HG02642 (cell line): ENCODE data around the gene TENM4.
"Not testable (repeated sequence)": the region's sequence is repeated elsewhere in the genome, so short reads cannot be mapped to it uniquely, and the experiment has no call there.

ENCODE experiments used
- ATAC-seq: cut with Tn5 transposase; IDR thresholded peaks from one replicate; pipeline ENCODE4 v1.9.1; 2021; ENCODE audit warnings: mild to moderate bottlenecking; ENCODE audit not compliant: unreplicated experiment, poor library complexity

The TENM4 gene

GRCh38 chr11:79011357-79011756 is 429.5 kb downstream of the TENM4 start:
- no peak for ATAC-seq

GRCh38 chr11:79007771-79008402 is 432.9 kb downstream of the TENM4 start:
- no peak for ATAC-seq

- ATAC-seq = no peak
These were observed 434.0 kb downstream of the TENM4 start for GRCh38 chr11:79006854-79007253.

DNA sequence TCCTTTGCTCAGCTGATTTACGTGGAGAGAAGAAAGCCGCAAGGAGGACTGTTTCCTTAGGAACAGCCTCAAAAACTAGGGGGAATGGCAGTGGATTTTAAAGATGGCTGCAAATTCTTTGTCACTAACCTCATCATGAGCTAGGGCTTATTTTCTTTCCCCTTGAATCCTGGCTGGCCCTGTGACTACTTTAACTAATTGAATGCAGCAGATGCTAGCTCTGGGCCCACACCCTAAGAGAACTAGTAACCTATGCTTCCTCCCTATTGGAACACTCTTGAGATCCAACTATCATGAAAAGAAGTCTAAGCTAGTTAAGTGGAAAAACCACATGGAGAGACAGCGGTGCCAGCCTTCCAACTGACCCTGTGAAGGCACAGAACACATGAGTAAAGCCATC is 444.8 kb downstream of the TENM4 start:
- no peak for ATAC-seq

DNA sequence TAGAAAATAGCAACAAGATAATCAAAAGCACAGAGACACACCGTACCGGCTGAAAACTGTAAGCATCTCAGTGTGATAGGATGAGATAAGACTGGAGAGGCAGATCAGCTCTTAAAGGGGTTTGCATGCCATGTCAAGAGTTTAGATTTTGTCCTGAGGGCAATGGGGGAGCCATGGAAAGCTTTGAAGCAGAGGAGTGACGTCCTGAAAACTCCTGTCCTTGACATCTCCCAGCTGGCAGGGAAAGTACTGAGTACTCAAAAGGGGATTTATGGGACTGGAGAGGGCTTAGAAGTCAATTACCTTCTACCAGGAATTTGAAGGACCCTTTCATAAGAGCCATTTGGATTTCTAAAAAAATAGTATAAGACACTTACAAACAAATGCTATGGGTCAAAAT is 445.7 kb downstream of the TENM4 start:
- no peak for ATAC-seq

DNA sequence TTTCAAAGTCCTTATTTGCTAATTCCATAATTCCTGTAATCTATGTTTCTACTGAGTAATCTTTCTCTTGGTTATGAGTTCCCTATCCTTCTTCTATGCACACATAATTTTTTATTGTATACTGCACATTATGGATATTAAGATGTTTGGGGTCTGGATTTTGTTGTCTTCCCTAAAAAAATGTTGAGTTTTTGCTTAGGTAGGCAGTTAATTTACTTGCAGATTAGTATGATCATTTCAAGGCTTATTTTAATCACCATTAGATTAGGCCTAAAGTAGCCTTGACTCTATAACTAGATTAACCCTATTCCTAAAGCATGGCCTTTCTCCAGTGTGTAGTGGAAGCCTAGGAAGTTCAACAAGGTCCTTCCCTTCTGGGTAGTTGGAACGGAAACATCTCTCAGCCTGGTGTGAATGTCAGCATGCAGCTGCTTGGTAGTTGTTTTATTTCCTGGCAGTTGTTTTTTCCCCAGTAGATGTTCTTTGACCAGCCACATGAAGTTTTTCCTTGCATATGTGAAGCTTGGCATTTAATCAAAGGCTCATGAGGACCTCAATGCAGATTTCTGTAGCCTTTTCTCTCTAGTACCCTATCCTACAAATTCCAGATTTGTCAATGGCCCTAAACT is 446.9 kb downstream of the TENM4 start:
- no peak for ATAC-seq

- no peak for ATAC-seq
These were observed 449.1 kb downstream of the TENM4 start for GRCh38 chr11:78991681-78992080.

DNA sequence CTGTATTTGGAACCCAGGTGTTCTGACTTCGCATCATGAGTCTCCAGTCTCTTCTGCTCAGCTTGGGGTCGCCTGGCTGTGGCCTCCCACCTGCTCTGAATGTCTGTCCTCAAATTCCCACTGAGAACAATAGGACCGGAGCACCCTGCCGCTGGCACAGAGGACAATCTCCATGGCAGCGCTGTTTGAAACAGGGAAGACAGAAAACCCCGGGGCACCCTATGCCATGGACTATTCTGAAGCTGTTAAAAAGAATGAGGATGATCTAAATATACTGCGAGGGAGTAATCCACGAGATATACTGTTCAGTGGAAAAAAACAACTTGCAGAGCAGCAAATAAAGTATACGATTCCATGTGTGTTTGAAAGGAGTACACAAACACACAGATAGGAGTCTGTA is 450.6 kb downstream of the TENM4 start:
- no peak for ATAC-seq

GRCh38 chr11:78987748-78988147 is 453.1 kb downstream of the TENM4 start:
- no peak for ATAC-seq

DNA sequence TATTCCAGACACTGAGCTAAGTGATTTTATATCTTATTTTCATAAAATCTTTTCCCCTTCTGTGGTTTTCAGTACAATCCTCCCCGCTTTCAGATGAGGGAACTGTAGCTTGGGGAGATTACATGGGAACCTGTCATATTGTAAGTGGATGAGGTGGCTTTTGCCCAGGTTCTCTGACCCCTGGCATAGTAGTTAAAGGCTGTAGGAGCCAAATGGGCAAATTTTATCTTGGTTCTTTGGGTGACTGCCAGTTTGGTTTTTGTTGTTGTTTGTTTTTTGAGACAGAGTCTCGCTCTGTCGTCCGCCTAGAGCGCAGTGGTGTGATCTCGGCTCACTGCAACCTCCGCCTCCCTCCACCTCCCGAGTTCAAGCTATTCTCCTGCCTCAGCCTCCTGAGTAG is 454.5 kb downstream of the TENM4 start:
- no peak for ATAC-seq

GRCh38 chr11:78985663-78986062 is 455.2 kb downstream of the TENM4 start:
- ATAC-seq = no peak

GRCh38 chr11:78982473-78982872 is 458.4 kb downstream of the TENM4 start:
- ATAC-seq = no peak

DNA sequence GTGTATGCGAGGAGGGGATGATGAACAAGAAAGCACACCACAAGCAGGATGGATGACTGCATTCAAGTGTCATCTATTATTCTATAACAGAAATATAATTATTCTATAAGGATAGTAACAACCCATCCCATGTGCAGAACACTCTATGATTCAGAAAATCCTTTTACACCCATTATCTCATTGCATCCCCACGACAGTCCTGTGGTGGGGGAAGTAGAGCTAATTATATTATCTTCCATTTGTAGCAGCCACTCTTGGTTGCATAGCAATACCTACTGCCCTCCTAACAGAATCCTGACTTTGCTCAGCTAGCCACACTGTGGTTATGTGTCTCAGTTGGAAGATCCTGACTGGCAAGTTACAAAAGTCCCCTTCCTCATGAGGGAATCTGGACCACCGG is 459.7 kb downstream of the TENM4 start:
- no peak for ATAC-seq

- ATAC-seq = no peak
These were observed 462.0 kb downstream of the TENM4 start for GRCh38 chr11:78978831-78979230.

DNA sequence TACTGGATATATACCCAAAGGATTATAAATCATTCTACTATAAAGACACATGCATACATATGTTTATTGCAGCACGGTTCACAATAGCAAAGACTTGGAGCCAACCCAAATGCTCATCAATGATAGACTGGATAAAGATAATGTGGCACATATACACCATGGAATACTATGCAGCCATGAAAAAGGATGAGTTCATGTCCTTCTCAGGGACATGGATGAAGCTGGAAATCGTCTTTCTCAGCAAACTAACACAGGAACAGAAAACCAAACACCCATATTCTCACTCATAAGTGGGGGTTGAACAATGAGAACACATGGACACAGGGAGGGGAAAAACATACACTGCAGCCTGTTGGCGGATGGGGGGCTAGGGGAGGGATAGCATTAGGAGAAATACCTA is 463.0 kb downstream of the TENM4 start:
- ATAC-seq = not testable (repeated sequence)

DNA sequence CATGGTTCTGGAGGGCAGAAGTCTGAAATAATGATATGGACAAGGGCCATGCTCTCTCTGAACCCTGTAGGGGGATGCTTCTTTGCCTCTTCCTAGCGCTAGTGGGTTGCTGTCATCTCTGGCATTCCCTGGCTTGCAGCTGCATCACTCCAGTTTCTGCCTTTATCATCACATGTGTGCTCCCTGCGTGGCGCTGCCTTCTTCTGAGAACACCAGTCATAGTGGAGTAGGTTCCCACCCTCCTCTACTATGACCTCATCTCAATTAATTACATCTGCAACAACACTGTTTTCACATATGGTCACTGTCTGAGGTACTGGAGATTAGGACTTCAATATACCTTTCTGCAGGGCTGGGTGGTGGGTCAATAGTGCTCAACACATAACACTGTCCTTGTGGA is 463.8 kb downstream of the TENM4 start:
- no peak for ATAC-seq

- ATAC-seq = no peak
These were observed 465.7 kb downstream of the TENM4 start for GRCh38 chr11:78975081-78975480.

DNA sequence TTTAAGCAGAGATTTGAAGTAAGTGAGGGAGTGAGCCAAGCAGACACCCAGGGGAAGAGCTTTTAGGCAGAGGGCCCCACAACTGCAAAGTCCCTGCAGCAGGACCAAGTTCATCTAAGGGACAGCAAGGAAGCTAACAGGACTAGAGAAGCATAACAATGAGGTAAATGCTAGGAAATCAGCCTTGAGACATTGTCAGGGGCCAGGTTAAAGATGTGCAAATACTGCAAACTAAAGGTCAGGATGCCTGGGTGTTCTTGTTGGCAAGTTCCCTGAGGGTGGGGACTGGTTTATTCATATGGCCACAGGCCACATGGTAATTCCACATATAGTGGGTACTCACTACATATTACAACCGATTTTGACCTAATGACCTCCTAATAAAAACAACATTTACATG is 467.0 kb downstream of the TENM4 start:
- ATAC-seq = no peak

- no peak for ATAC-seq
These were observed 468.2 kb downstream of the TENM4 start for GRCh38 chr11:78972590-78972989.

DNA sequence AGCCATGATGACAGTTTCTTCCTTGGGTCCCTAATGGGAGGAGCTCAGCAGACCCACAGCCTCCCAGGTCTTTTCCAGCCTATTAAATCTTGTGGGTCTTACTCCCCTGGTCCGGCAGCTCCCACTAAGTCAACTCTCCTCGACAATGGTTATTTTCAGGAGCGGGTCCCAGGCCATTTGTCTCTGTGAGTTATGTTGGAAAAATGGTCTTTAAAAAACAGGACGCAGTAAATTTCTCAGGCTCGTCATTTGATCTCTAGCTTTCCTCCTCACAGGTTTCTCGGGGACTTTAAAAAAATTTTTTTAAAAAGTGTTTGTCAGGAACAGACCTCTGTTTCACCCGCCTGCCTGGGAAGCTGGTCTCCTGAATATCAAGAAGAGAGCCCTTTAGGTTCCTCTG is 468.7 kb downstream of the TENM4 start:
- no peak for ATAC-seq

- ATAC-seq = no peak
These were observed 473.0 kb downstream of the TENM4 start for GRCh38 chr11:78967811-78968210.

DNA sequence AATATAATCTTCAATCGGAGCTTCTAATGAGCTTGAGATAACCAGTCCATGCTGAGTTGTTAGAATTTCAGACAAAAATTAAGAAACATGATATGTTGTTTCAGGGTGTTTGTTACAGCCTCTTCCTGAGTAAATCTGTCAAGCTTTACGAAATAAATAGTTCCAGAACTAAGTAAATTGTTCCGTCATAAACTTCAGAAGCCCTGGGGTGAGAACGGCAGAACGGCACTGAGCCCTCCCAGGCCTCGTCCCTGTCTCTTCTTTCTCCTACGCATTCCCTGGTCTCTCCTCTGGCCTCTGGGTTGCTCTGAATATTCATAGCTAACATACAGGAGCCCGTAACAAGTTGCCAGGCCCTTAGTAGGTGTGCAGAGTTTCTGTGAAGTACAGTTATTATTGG is 475.4 kb downstream of the TENM4 start:
- ATAC-seq = no peak
